IgD-negative memory B cell (primary cell): ENCODE results near the gene COL10A1. TPM values are rescaled to one million over a fixed set of nuclear protein-coding genes. Genes with fewer than 3 reads are reported as not detected.

Source experiments
- H3K27ac Mint-ChIP-seq, 3 donors: one replicate each; pipeline ENCODE4 v1.8.0; 2020 to 2022; ENCODE audit warnings: mild to moderate bottlenecking in 3 of 3, mixed read lengths in 3 of 3, moderate library complexity in 1 of 3
- H3K27me3 Mint-ChIP-seq: one replicate; pipeline ENCODE4 v1.8.0; 2021; ENCODE audit warnings: mixed read lengths
- H3K36me3 Mint-ChIP-seq: one replicate; pipeline ENCODE4 v1.8.0; 2020; ENCODE audit warnings: mild to moderate bottlenecking, mixed read lengths
- H3K4me1 Mint-ChIP-seq, 3 donors: one replicate each; pipeline ENCODE4 v1.8.0; 2020 to 2022; ENCODE audit warnings: mixed read lengths in 3 of 3, mild to moderate bottlenecking in 1 of 3
- H3K4me3 Mint-ChIP-seq, 4 donors: one replicate each; pipeline ENCODE4 v1.8.0; 2020 to 2022; ENCODE audit warnings: mild to moderate bottlenecking in 4 of 4, mixed read lengths in 4 of 4, moderate library complexity in 3 of 4
- H3K9me3 Mint-ChIP-seq, 3 donors: one replicate each; pipeline ENCODE4 v1.8.0; 2020 to 2021; ENCODE audit warnings: mixed read lengths in 3 of 3, mild to moderate bottlenecking in 1 of 3
- polyA plus RNA-seq: library from polyadenylated mRNA; unstranded; fragments of 300-500 nt; fragmentation: Illumina TruSeq; gene quantifications from one replicate; pipeline ENCODE4 v1.2.3, GENCODE V29; 2021

COL10A1 gene
- polyA plus RNA-seq, 1 donor from 2014 or later: 0.36 TPM

DNA sequence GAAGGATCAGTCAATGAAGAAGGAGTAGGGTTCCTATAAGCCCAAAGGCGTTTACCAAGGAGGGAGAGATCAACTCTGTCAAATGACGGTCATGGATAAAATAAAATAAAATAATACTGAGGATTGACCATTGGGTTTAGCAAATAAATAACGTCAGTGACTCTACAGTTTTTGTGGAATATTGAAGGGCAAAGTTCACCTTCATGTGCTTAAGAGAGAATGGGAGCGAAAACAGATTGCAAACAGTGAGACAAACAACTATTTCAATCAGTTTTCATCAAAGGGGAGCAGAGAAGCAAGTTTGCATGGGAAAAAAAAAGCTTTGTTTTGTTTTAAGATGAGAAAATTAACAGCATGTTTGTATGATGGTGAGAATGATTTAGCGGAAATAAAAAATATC, 42.9 kb downstream of the COL10A1 start:
- no peak overlapping the region for H3K27ac Mint-ChIP-seq
- no peak overlapping the region for H3K4me3 Mint-ChIP-seq
- H3K9me3 Mint-ChIP-seq: no peaks in the 10 kb centered on the region
- peaks cover 7 to 8% (median 8%) of the 10 kb centered on the region in 3 donors for H3K4me1 Mint-ChIP-seq
- no peaks in the 10 kb centered on the region for H3K36me3 Mint-ChIP-seq
- H3K27me3 Mint-ChIP-seq: peaks cover 3% of the 10 kb centered on the region

GRCh38 chr6:116078945-116079344, 47.0 kb downstream of the COL10A1 start:
- Mint-ChIP-seq H3K9me3 (no peaks in the 10 kb centered on the region), H3K4me1 (no peaks in the 10 kb centered on the region), H3K27ac (no peak overlapping the region), H3K36me3 (no peaks in the 10 kb centered on the region), H3K27me3 (peaks cover 2% of the 10 kb centered on the region), H3K4me3 (no peak overlapping the region)

DNA sequence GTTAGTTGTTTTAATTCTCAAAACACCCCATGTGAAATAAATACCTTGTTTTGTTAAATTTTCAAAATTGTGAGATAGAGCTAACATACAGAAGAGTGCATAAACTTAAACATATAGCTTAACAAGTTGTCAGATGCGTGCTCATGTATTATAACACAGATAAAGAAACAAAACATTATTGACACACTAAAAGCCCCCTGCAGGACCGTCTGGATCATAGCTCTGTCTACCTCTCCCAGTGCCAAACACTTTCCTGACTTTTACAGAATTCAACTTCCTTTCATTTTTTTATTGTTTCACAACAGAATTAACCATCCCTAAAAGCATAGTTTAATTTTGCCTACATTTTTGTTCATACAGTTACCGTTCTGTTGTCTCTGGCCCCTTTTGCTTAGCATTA, 47.4 kb downstream of the COL10A1 start:
- Mint-ChIP-seq H3K36me3 (no peaks in the 10 kb centered on the region), H3K9me3 (no peaks in the 10 kb centered on the region), H3K27ac (no peak overlapping the region), H3K27me3 (peaks cover 2% of the 10 kb centered on the region), H3K4me3 (no peak overlapping the region), H3K4me1 (no peaks in the 10 kb centered on the region)

- no peaks in the 10 kb centered on the region for H3K9me3 Mint-ChIP-seq
- H3K4me1 Mint-ChIP-seq: peaks cover 0 to 3% (median 3%) of the 10 kb centered on the region in 3 donors
- H3K27me3 Mint-ChIP-seq: no peaks in the 10 kb centered on the region
- no peaks in the 10 kb centered on the region for H3K36me3 Mint-ChIP-seq
- no peak overlapping the region for H3K4me3 Mint-ChIP-seq
- no peak overlapping the region for H3K27ac Mint-ChIP-seq
Measured at GRCh38 chr6:116074732-116075390, 51.1 kb downstream of the COL10A1 start.

GRCh38 chr6:116073765-116074440, 52.0 kb downstream of the COL10A1 start:
- no peak overlapping the region for H3K27ac Mint-ChIP-seq
- no peaks in the 10 kb centered on the region for H3K9me3 Mint-ChIP-seq
- H3K27me3 Mint-ChIP-seq: no peaks in the 10 kb centered on the region
- H3K36me3 Mint-ChIP-seq: no peaks in the 10 kb centered on the region
- no peak overlapping the region for H3K4me3 Mint-ChIP-seq
- H3K4me1 Mint-ChIP-seq: peaks cover 0 to 3% (median 3%) of the 10 kb centered on the region in 3 donors

GRCh38 chr6:116072368-116072767, 53.6 kb downstream of the COL10A1 start:
- peaks cover 0 to 3% (median 3%) of the 10 kb centered on the region in 3 donors for H3K4me1 Mint-ChIP-seq
- no peak overlapping the region for H3K27ac Mint-ChIP-seq
- H3K27me3 Mint-ChIP-seq: no peaks in the 10 kb centered on the region
- H3K9me3 Mint-ChIP-seq: no peaks in the 10 kb centered on the region
- no peak overlapping the region for H3K4me3 Mint-ChIP-seq
- no peaks in the 10 kb centered on the region for H3K36me3 Mint-ChIP-seq

DNA sequence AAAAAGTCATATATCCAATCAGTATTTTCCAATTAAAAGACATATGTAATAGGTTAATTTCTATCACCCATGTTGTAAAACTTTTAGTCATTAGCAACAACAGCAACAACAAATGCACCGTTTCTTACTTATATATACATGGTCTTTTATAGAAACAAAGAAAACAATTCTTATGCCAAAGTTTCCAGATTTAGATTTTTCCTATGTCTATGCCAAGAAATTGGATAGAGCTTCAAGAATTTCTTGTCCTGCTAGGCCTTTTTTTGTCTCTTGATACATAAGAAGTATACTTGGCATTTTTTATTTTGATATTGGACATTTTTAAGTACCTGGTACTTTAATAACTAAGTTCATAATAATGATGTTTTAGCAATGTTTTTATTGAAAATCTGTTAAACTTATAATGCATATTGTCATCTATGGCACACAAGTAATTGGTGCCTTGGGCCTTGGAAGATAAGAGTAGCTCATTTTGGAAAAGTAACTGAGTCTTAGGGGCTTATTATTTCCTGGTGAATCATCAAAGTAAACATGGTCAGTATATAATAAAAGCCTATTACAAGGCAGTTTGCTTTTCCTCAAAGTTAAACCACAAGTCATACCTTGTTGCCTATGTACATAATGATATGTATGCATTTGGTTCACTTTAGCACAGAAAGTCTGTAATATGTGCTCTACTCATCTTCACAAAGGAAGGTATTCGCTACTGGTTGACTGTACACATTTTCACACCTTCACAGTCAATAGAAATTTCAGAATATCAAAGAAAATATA, 55.1 kb downstream of the COL10A1 start:
- peaks cover 0 to 3% (median 3%) of the 10 kb centered on the region in 3 donors for H3K4me1 Mint-ChIP-seq
- no peak overlapping the region for H3K27ac Mint-ChIP-seq
- no peaks in the 10 kb centered on the region for H3K9me3 Mint-ChIP-seq
- no peaks in the 10 kb centered on the region for H3K36me3 Mint-ChIP-seq
- no peak overlapping the region for H3K4me3 Mint-ChIP-seq
- peaks cover 1% of the 10 kb centered on the region for H3K27me3 Mint-ChIP-seq

DNA sequence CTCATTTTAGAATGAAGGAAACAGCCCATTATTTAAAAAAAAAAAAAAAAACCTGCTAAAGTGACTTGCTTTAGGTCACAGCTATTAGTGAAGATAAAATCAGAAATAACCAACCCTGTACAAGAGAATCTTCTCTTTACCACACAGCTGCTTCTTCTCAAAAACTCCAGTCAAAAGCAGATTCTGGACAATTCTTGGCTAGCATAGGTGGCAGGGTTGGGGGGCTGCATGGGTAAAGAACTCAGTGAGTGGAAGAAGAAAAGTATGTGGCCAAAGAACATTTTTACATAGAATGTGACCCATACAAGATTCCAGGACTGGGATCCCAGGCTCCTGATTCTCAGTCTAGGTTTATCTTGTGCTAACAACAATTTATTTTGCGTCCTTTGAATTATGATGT, 55.8 kb downstream of the COL10A1 start:
- Mint-ChIP-seq H3K9me3 (no peaks in the 10 kb centered on the region), H3K27ac (no peak overlapping the region), H3K4me1 (peaks cover 0 to 3% (median 3%) of the 10 kb centered on the region in 3 donors), H3K4me3 (no peak overlapping the region), H3K27me3 (peaks cover 1% of the 10 kb centered on the region), H3K36me3 (no peaks in the 10 kb centered on the region)

Other genes starting within 250 kb of the COL10A1 start
- 0.04 TPM for gene FRK, start 65.2 kb downstream of the COL10A1 start, polyA plus RNA-seq
- gene NT5DC1, start 25.3 kb downstream of the COL10A1 start, polyA plus RNA-seq: 83.2 TPM
- 9.8 TPM for gene TSPYL4, start 127.9 kb upstream of the COL10A1 start, polyA plus RNA-seq
- gene TSPYL1, start 153.8 kb upstream of the COL10A1 start, polyA plus RNA-seq: 62.8 TPM
- gene DSE, start 244.8 kb upstream of the COL10A1 start, polyA plus RNA-seq: 23.6 TPM